NK-92 treated with Interleukin-12 subunit alpha and Interleukin-12 subunit beta, amount 100 ng/mL, for 24 hours (cell line): ENCODE results near the gene GIMD1.
"Not testable (repeated sequence)": the region's sequence is repeated elsewhere in the genome, so short reads cannot be mapped to it uniquely, and the experiment has no call there.

Experiments
- DNase-seq: peaks from one replicate; lab custom pipeline; 2025; lab: John Stamatoyannopoulos, UW

The GIMD1 gene

GRCh38 chr4:106368678-106369077, at the start of gene GIMD1:
Gene GIMD1 (minus strand): TSS chr4:106368778. CDS start chr4:106367435, 1,343 bp downstream.
- DNase-seq = no peak

DNA sequence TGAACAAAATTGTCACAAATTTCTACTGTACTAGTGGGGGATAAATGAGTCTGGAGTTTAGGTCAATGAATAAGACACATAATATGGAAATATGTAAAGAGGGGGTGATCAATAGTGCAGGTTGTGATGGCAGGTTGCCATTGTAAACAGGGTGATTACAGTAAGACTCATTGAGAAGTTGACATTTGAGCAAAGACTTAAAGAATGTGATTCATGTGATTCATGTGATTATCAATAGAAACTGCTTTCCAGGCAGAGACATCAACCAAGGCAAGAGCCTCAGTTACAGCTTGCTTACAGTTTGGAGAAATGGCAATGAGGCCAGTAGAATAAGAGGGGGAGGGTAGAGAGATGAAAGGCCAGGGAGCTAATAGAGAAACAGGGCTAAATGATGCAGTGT, 45.8 kb upstream of the GIMD1 start:
- DNase-seq = no peak

- DNase-seq = no peak
Measured at GRCh38 chr4:106409901-106410889, 41.6 kb upstream of the GIMD1 start.

DNA sequence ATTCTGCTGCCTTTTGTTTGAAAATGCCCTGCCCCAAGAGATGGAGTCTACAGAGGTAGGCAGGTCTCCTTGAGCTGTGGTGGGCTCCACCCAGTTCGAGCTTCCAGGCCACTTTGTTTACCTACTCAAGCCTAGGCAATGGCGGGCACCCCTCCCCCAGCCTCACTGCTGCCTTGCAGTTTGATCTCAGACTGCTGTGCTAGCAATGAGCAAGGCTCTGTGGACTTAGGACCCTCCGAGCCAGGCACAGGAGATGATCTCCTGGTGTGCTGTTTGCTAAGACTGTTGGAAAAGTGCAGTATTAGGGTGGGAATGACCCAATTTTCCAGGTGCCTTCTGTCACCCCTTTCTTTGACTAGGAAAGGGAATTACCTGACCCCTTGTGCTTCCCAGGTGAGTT, 39.4 kb upstream of the GIMD1 start:
- DNase-seq = not testable (repeated sequence)

GRCh38 chr4:106401157-106401556, 32.6 kb upstream of the GIMD1 start:
- no peak for DNase-seq

DNA sequence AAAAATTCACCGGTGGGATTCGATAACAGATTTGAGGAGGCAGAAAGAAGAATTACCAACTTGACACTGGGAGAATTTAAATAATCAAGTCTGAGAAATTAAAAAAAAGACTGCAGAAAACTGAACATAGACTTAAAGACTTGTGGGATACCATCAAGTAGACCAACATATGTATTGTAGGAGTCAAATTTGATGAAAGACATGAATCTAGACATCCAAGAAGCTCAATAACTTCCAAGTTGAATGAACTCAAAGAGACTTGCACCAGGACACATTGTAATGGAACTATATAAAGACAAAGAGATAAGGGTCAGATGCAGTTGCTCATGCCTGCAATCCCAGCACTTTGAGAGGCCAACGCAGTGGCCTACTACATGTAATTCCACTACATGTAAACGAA, 30.3 kb upstream of the GIMD1 start:
- DNase-seq = not testable (repeated sequence)

DNA sequence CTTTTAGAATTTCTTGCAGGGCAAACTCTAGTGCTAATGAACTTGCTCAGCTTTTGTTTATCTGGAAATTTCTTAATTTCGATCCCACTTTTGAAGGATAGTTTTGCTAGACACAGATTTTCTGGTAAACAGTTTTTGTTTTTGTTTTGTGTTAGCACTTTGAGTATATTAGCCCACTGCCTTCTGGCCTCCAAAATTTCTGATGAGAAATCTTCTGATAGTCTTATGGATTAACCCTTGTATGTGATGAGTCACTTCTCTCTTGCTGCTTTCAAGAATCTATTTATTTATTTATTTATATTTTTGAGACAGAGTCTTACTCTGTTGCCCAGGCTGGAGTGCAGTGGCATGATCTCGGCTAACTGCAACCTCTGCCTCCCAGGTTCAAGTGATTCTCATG, 27.0 kb upstream of the GIMD1 start:
- no peak for DNase-seq

DNA sequence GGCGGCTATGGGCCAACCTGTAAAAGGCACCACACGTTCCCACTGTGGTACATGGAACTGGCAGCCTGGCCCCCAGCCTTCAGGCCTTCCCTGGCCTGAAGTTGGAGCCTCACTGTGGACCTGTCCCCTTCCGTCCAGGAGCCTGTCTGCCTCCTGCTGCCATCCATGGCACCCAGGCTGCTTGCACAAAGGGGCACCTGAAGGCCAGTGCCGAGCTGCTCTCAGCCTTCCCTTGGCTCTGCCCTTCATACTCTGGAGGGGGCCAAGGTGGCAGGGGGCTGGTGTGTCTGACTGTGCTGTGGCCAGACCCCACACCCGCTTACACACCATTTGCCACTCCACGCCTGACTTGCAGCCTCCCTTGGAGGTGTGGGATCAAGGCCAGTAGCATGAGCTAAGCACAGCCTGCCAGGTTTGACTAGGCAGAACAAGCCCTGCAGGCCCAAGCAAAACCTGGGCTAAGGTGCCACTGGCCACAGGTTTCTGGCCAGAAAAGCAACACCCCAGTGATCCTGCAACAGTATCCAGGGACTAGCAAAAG, 17.3 kb upstream of the GIMD1 start:
- no peak for DNase-seq

GRCh38 chr4:106384878-106385277, 16.3 kb upstream of the GIMD1 start:
- no peak for DNase-seq

GRCh38 chr4:106380179-106380578, 11.6 kb upstream of the GIMD1 start:
- no peak for DNase-seq

GRCh38 chr4:106373026-106373425, 4.4 kb upstream of the GIMD1 start:
- DNase-seq = no peak

DNA sequence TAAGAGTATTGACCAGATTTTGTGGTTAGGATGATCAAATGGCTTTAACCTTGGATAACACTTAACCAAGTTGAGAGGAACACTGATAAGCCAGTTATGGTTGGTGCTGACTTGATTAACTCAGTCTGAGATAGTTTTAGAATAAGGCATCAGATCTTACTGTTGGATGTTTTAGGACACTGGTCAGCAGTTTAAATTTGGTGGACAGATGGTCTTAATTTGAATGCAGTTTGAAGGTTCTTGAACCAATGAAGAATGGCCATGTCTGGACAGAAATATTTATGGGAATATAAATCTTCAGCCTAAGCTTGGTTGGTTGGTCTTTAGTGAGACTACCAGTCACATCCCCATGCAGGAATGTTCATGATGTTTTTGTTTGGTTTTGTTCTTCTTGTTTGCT, 2.6 kb upstream of the GIMD1 start:
- no peak for DNase-seq

GRCh38 chr4:106370214-106370613, 1.6 kb upstream of the GIMD1 start:
- DNase-seq = no peak

DNA sequence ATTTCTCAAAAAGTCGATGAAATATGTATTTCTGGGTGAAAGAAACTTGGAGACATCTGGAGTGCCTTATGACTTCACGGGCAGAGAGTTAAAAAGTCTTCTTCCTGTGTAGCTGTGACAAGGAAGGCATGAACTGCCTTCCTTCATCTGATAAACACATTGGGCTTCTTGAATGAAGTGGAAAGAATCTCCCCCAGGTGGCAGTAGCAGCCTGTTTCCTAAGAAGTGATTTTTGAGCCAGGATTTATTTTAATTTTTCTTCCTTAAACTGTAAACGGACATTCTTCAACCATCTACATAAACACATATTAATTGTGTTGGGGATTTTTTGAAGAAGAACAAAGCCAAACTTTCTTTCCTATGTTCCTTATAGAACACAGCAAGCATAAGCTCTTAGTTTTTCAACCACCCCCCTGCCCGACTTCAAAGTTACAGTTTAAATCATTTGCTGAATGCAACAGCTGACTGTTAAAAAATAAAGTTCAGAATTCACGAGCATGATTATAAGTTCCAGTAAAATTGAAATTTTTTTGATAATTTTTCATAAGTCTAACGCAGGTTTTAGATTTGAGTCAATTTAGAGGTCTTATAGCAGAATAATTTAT, 980 bp upstream of the GIMD1 start:
- no peak for DNase-seq

DNA sequence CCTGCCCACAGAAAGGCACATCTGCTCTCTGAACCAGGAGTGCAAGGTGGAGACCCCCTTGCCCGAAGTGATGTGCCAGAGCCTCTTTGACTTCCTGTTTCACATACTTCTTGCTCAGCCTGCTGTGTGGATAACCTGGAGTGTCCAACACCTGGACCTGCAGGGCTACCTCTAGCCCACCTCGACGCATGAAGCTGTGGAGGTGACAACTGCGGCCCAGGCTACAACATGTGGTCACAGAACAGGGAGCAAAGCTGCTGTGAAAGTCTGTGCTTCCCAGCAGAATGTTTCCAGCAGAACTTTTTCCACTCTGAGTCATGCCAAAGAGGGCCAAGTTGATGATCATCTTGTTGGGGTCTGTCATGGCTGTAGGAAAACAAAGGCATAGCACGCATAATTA, 1.5 kb downstream of the GIMD1 start:
- DNase-seq = no peak

DNA sequence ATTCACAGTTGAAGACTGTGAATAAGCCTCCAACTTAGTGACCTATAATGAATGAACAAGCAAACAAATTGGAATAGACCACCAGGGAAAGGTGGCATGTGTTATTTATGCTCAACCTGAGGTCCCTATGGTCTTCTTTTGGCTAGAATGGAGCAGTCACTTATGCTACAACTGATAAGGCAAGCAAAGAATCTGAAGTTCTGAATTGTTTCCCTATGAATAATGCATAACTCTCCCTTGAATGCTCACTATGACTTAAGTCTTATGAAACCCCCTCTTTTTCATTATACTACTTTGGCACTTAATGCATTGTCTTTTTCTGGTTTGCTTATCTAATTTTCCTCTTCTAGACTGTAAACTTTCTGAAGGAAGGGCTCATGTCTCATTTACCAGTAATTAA, 2.6 kb downstream of the GIMD1 start:
- no peak for DNase-seq

- DNase-seq = no peak
Measured at GRCh38 chr4:106365613-106366012, 3.0 kb downstream of the GIMD1 start.

GRCh38 chr4:106364282-106364681, 4.3 kb downstream of the GIMD1 start:
- DNase-seq = no peak

DNA sequence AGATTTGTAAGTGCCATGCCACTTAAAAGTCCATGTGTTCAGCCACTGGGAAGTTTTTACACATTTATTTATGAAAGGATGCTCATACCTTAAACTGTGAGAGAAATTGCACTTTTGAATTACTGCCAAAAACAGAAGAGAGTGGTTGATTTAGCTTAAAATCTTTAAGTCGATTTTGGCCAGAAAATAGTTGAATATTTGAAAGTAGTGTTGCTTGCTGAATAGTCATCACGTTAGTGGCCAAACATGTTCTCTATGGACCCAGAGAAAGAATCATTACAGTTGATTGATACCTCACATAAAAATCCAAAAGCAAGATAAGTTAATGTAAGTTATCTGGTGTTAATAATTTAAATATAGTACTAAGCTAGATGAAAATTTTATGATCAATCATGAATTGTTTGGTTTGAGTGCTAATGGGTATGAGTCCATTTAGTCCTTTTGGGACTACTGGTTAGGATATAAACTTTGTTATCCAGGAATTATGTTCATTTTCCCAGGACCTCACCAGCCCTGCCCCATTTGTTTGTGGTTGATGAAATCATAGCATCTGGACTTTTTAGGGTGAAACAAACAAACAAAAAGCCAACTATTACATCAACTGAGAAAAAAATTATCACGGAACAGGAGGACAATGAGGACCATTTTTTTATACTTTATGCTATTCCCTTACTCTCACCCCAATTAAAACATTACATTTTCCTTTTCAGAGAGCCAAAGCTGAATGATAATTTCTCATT, 6.3 kb downstream of the GIMD1 start:
- DNase-seq = no peak

DNA sequence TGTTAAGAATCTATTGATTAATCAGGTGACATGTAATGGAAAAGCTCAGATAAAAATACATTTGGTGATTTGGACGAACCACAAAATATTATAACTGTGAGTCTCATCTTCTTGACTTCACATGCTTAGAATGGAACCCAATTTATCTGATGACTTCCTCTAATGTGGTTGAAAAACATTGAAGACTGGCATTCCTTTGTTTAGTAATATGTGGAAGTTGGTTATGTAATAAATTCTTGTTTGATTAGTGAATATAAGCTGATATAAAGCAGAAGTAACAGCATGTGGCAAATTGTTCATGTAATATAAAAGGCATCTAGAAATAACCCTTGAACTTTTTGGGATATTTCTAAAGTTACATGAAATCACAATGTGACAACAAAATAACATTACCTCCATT, 9.7 kb downstream of the GIMD1 start:
- DNase-seq = no peak

- no peak for DNase-seq
Measured at GRCh38 chr4:106355193-106355592, 13.4 kb downstream of the GIMD1 start.

- DNase-seq = no peak
Measured at GRCh38 chr4:106353786-106354185, 14.8 kb downstream of the GIMD1 start.
